Umbilical cord (tissue), 2 donors: ENCODE measurements around the gene CWC25. TPM values are rescaled to one million over a fixed set of nuclear protein-coding genes. Genes with fewer than 3 reads are reported as not detected.
A peak's percentile ranks its signal among the peaks of the same experiment; 100 is the strongest.
"Not testable (repeated sequence)": the region's sequence is repeated elsewhere in the genome, so short reads cannot be mapped to it uniquely, and the experiment has no call there.

Experiments
- DNase-seq: peaks from one replicate; pipeline ENCODE4 v3.0.0-alpha.2; 2015; ENCODE audit warnings: low spot score
- total RNA-seq: library from RNA; depleted of rRNA; stranded (reverse); fragments of >200 nt; gene quantifications from one replicate; pipeline ENCODE4 v1.2.3, GENCODE V29; 2014; ENCODE audit warnings: low replicate concordance; ENCODE audit not compliant: insufficient read depth

CWC25 gene
- total RNA-seq, 1 donor from 2014 or later = 17.6 TPM

DNA sequence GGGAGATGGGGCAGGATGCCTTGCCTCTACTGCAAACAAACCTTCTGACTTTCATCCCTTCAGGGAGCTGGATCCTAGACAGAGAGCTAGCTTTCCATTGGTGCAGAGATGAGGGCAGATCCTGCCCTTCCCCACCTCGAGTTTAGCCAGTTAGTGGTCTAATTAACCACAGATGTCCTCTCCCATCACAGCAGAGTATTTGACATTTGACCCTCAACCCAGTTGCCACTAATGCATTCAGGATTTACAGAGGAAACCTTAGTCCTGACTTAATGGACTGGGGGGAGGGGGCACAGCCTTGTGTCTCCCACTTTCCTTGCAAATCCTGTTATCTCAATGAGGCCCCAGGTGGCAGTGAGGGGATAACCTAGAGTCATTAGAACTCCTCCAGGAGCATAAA lies 35.9 kb downstream of the CWC25 start:
- no peak for DNase-seq

GRCh38 chr17:38787999-38788398 lies 37.1 kb downstream of the CWC25 start:
- DNase-seq = not testable (repeated sequence)

GRCh38 chr17:38786372-38786771 lies 38.7 kb downstream of the CWC25 start:
- no peak for DNase-seq

- DNase-seq = no peak
Measured at GRCh38 chr17:38783227-38783626, 41.9 kb downstream of the CWC25 start.

GRCh38 chr17:38779965-38780752 lies 45.0 kb downstream of the CWC25 start:
- no peak for DNase-seq

- no peak for DNase-seq
Measured at GRCh38 chr17:38777641-38778250, 47.4 kb downstream of the CWC25 start.

- DNase-seq = no peak
Measured at GRCh38 chr17:38773258-38773657, 51.9 kb downstream of the CWC25 start.

DNA sequence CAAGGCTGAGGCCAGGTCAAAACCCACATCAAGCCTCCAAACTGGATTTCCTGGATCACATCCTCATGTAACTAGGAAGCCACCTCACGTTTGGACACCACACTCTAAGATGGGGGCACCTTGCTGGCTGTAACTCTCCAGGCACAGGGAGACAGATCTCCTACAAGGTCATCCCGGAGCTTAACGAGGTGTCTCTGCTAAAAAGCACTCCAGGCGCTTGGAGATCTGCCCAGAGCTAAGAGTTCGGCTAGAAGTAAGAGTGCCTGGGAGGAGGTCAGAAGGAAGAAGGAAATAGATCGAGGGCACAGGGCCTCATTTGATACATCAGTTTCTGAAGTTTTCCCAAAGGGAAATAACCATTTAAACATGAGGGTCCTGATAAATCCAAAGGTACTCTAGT lies 56.7 kb downstream of the CWC25 start:
- no peak for DNase-seq

DNA sequence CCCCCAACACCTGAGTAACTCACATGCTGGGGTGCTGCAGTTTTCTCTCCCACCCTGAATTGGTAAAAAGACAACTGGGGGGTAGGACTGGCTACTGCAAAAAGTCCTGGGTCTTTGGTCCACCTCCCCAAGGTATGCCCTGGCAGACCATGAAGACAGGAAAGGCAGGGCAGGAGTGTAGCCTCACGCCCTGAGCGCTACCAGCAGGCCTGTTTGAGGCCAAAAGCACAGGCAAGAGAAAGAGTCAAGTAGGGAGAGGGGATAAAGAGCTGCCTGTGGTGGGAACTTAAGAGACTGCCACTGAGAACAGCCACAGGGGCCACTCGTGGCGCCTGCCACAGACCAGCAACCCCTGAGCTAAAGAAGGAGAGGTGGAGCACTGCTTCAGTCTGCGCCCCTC lies 58.8 kb downstream of the CWC25 start:
- DNase-seq = no peak

- DNase-seq = no peak
Measured at GRCh38 chr17:38762231-38762630, 62.9 kb downstream of the CWC25 start.

DNA sequence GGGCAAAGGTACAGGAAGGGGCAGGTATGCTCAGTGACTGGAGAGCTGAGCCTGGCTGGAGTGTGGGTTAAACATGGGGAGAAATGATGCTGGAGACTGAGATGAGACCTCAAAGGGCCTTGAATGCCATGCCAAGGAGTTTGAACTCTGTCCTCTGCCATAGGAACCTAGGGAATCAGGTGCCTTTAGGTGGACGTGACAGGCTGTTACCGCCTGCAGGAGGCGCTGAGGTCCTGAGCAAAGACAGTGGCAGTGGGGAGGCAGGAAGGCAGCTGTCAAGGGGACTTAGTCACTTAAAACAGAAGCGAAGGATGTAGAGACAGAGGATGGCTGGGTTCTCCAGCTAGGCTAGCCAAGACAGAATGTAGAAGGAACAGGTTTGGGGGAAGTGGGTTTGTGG lies 63.5 kb downstream of the CWC25 start:
- no peak for DNase-seq

DNA sequence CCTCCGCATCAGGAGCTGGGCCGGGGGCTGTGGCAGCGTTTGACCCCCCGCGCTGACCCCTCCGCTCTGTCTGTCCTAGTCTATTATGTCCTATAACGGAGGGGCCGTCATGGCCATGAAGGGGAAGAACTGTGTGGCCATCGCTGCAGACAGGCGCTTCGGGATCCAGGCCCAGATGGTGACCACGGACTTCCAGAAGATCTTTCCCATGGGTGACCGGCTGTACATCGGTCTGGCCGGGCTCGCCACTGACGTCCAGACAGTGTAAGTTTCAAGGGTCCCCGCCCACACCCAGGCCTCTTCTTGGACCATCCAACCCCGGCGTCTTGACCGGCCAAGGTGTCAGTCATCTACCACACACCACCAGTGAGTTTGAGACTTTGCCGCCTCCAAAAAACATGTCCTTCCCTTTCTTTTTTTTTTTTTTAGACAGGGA lies 72.0 kb downstream of the CWC25 start:
- no peak for DNase-seq

DNA sequence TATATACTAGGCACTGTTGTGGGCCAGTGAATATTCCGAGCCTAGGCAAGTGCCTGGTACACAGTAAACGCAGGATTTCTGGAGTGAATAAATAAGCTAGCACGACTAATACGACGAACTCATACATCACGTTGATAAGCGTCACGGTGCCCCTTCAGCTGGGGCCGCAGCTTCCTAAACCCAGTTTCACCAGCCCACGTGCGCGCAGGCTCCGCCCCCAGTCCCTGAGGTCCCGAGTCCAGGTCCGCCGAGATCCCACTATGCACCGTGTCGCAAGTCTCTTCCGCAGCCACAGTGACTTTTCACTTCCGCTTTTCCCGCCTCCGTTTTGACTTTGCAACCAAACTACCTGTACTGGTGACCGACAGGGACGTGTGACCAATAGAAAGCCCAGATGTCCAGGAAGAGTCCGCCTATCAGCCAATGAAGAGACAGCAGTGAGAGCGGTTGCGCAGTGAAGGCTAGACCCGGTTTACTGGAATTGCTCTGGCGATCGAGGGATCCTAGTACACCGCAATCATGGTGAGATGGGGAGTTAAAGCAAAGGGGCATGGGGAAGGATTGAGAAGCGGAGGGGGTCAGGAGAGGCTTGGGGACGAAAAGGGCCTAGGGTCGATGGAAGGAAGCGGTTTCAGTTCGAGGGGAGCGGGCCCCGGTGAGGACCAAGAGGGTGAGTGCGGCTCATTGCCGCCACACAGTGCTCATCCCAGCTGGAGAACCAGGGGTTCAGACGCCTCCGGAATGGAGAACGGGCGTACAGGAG lies 72.6 kb downstream of the CWC25 start, which contains the start of gene PSMB3:
TSS of gene PSMB3 (plus strand) at position 434 of the 763 bp plus-strand sequence. CDS start at position 520, 86 bp downstream.
- DNase-seq = peak; percentile 100

GRCh38 chr17:38751808-38752307 lies 73.3 kb downstream of the CWC25 start:
- peak; percentile 91 for DNase-seq

GRCh38 chr17:38751144-38751807 lies 73.8 kb downstream of the CWC25 start:
- DNase-seq = peak; percentile 31

Other genes starting within 250 kb of the CWC25 start
- gene SRCIN1, start 219.4 kb downstream of the CWC25 start, total RNA-seq = 2.4 TPM
- 3.1 TPM for gene EPOP, start 150.4 kb downstream of the CWC25 start, total RNA-seq
- gene MLLT6, start 120.0 kb downstream of the CWC25 start, total RNA-seq = 20.0 TPM
- 2.2 TPM for gene CISD3, start 95.0 kb downstream of the CWC25 start, total RNA-seq
- gene PCGF2, start 77.0 kb downstream of the CWC25 start, total RNA-seq = 7.0 TPM
- gene PSMB3, start 72.6 kb downstream of the CWC25 start, total RNA-seq = 97.7 TPM
- 48.6 TPM for gene PIP4K2B, start 25.8 kb downstream of the CWC25 start, total RNA-seq
- 1,829 TPM for gene RPL23, start 28.4 kb upstream of the CWC25 start, total RNA-seq
- 266 TPM for gene LASP1, start 44.7 kb upstream of the CWC25 start, total RNA-seq
- not detected for gene FBXO47, start 142.1 kb upstream of the CWC25 start, total RNA-seq